Kidney capillary endothelial cell (primary cell): ENCODE results near the gene MPP3.
A peak's percentile ranks its signal among the peaks of the same experiment; 100 is the strongest.

ENCODE experiments used
- DNase-seq: peaks from one replicate; pipeline ENCODE4 v3.0.0-alpha.2; 2018; ENCODE audit warnings: low spot score

Gene MPP3

DNA sequence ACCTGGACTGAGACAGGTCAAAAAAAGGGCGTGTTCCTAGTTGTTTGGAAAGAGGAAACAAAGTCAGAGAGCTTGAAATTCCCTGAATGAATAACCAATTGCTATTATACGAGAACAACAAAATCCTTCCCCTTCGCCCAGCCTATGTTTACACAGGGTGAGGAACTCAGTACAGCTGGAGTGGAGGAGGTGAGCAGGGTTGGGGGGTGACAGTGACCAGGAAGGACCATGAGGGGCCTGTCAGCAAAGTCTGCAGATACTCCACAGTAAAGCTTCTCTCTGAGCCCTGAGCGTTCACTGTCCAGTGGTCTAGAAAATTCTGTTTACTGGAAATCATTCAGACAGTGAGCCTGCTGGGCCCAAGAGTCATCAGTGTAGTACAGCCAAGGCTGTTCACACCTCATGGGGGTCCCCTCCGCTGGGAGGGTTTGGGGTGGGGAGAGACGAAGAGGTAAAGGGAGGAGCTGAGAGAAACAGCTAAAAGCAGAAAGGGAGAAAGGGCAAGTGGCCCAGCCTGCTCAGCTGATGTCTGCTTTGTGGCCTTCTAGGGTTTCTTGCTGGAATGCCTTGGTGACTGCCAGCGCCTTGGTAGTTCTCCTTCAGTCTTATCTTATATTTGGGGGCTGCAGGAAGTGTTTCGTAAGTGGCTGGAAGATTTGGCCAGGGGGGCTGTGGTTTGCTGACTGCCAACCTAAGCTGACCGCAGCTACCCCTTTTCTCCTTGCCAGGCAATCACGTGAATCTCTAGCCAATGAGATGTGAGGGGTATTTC, 59.9 kb downstream of the MPP3 start:
- no peak for DNase-seq

DNA sequence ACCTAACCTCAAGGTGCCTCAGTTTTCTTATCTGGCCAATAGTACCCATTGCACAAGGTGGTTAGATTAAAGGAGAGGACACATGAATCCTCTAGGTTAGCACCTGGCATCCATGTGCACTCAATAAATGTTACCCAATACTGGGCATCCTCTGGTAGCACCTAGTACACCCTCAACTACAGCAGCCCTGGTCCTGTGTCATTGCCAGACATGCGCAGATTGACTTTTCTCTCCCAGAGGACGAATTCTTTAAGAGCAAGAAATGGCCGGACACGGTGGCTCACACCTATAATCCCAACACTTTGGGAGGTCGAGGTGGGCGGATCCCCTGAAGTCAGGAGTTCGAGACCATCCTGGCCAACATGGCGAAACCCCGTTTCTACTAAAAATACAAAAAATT, 61.5 kb downstream of the MPP3 start:
- no peak for DNase-seq

DNA sequence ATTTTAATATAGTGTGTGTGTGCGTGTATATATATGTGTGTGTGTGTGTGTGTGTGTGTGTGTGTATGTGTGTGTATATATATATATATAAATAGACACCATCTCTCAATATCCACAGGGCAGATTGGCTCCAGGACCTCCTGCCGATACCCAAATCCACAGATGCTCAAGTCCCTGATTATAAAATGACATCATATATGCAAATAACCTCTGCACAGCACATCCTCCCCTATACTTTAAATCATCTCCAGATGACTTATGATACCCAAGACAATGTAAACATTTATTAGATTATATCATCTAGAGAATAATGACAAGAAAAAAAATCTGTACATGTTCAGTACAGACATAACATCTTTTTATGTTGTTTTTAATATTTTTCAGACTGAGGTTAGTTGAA, 62.0 kb downstream of the MPP3 start:
- DNase-seq: no peak

DNA sequence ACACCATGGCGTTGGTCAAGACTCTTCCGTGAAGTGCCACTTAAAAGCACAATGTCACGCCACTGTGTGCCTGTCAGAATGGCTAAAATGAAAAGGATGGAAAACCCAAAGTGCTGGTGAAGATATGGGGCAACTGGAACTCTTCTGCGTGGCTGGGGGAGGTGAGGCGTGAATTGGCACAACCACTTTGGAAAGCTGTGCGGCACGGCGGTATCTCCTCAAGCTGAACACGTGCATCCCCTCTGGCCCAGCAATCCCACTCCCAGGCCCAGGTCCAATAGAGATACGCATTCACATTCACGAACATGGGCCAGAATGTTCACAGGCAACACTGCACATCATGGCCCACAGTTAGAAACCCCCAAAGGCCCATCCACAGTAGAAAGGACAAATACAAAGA, 63.1 kb downstream of the MPP3 start:
- no peak for DNase-seq

DNA sequence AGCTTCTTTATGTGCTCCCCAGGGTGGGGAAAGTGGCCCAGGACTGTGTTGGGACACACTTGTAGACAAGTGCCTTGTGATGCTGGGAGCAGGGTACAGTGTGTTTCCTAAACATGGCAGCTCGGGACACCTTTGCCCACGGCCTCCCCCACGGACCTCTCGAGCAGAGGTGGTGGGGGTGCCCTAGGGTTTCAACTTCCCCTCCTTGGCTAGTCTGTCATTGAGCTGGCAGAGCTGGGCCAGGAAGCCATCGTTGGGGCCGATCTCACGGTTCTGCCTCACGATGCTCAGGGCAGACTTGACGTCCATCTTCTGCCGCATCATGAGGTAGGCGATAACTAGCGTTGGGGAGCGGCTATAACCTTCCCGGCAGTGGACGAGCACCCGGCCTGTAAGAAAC, 63.5 kb downstream of the MPP3 start:
- DNase-seq: no peak

DNA sequence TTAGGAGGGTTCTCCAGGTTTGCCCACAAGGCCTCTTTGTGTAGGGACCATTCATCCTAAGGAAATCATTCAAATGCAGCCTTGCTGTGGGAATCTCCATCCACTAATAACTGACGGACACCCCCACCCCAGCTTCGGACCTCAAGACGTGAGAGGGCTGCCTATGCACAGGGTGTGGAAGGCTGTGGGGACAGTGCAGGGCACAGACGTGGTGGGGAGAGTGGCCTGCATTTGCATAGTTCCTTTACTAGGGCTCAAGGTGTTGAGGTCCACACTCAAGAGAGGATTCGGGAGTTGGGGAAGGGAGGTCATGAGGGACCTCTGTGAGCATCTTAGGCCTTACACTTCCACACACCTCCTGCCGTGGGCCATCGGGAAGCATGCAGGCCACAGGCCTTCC, 64.0 kb downstream of the MPP3 start:
- DNase-seq: no peak

DNA sequence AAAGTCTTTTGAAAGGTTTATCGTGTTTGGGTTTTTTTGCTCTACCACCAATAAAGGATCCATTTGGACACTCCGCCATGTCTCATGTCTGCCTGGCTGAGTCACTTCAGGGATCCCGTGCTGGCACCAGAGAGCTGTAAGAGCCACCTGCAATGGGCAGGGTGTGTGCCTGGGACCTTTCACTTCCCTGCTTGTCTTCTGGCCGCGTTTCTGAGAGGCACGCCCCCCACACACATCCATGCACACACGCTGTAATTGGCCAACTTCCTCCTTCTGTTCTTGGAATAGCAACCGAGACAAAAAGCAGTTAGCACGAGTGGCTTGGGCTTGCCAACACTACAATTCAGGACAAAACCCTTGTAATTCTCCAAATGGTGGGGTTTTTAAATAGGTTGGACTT, 64.6 kb downstream of the MPP3 start:
- DNase-seq: no peak

DNA sequence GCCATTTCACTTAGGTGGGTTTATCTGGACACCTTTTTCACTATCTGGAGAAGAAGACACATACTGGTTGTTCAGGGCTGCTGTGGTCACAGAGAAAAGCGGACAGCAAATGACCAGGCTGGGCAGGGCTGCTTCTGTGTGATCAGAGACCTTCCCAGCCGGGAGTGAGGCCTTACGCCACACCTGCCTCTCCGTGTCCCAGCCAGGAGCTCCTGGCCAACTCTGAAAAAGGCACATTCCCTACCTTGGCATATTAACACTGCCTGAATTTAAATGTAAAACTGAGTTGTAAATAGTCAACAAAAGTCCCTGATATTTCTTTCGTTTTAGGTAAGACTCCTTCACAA, 65.3 kb downstream of the MPP3 start:
- DNase-seq: no peak

DNA sequence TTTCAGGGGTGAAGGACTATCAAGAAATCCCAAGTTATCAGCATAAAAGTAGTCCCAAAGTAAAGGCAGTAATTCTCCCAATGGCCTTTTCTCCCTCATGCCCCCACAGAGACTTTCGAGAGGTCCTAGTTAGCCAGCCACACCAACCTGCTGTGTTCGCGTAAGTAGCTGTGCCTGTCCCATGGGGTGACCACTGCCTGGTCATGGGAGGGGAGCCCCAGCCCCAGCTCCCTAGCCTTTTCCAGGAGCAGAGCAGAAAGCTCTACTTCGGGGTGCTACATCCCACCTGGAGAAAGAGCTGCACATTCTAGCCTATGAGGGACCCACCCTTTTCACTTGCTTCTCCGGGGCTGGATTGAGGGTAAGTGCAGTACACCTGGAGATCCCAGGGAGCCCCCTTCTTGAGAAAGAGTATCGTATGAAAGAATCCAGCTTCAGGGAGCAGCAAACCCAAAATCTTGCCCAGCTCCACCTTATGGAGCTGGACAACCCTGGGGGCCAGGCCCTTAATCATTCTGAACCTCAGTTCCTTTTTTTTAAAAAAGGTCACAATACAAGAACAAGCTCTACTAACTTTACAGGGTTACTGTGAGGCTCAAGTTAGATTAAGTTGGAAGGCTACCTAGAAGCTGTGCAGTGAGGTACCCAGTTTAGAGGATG, 65.8 kb downstream of the MPP3 start:
- no peak for DNase-seq

DNA sequence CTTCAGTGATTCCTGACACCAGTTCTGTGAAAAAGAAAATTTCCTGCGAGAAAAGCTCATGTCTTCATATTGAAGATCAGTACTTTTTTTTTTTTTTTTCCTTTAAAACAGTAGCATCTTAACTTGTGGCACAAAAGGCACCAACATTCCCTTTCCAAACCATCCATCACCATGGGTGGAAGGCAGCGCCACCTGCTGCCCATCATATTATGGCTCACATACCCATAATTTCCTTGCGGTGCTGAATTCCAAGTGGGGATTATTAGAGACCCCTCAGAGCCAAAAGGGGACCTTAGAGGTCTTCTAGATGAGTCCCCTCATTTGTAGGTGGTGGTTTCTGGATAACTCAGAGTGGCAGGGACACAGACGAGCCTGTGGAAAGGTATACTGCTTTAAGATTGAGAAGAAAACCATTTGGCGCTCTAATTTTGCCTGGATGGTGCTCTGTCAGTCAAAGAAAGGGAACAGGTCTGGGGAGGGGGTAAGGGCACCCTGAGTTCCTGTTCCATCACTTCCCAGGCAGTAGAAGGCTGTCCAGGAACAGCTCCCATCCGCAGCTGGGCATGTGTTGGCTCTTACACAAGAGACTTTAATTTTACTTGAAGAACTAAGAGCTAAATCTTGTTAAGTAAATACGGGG, 66.4 kb downstream of the MPP3 start:
- no peak for DNase-seq

DNA sequence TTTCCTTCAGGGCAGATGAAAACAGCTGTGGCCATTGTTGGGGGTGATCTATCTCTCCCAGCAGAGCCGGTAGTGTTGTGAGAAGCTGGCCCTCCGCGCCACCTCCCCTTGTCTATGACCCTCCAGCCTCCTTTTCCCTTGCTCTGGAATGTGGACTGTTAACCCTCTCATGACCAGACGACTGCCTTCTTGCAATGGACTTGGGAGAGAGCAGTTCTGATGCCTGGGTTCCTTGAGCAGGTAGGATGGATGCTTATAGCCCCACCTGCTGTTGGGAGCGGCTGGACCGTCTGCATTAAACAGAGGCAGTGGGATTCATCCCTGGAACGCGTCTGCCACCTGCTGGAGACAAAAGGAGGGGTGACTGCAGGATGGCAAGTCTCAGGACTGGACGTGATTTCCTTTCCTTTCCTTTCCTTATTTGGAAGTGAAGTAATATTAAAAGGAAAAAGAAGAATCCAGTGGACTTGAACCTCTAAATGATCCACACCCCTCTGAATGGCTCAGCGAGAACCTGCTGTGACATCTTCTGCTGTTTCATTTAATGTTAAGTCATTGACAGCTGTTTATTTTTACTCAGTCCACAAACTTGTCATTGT, 72.6 kb downstream of the MPP3 start:
- DNase-seq: peak; percentile 88

DNA sequence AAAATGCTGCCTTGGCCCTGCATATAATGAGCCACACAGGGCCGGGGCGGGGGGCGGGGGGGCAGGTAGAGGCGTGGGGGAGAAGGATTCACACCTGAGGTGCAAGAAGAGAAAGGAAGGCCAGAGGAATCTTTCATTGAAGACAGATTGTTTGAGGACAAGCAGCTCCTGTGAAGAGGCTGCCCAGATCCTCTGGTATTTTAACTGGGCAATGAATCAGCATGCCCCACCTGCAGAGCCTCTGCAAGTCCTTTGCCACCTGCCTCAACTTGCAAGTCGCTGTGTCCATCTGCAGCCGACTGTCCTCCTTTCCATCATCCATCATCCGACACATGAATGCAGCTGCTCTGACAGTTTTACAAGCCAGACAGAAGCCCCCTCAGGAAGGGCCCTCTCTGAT, 73.1 kb downstream of the MPP3 start:
- DNase-seq: no peak

DNA sequence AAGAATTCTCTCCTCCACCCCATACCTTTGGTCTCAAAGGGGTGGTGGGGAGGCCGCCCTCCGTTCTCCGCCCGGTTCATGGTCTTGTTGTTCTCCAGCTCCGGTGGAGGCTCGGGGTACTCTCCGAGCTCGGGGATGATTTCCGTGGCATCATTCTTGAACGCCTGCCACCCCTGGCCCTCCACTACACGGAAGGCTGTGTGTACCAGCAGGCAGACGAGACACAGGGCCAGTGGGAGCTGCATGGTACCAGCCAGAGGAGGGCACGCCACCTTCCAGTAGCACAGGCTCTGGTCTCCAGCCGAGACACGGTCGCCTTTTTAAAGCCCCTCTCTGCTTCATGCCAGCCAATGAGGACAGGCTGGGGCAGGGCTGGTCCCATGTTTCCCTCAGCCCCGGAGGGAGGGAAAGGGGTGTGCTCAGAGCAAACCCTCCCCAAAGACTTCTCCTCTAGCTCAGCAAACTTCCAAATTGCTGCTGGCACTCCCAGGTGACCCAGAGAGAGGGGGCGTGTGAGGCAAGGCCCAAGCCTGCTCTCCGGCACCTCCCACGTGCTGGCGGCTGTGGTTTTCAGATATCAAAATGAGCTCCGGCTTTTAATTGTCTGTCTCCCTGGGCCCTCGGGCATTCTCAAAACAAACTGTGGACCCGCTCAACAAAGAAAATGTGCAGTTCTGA, 74.3 kb downstream of the MPP3 start, which contains the start of gene SOST:
Gene SOST, minus strand, starts transcription at position 295 of the 678 bp plus-strand sequence. Its CDS starts 50 bp downstream, at position 245.
- no peak for DNase-seq

DNA sequence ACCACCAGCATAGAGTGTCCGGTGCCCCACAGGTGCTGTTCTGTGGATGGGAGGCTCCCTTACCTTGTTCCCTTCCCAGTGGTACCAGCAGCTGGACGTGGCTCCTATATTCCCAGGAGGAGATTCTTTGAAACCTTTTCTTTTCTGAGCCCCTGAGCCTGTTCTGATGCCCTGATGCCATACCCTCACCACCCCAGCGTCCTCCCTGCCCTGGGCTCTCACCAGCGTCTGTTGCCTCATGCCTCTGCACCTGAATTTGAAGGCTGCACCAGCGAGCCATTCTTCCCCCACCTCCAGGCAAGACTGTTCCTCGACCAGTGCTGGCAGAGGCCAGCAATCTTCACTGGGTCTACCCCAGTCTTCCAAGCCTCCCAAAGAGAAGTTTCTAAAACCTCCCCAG, 74.9 kb downstream of the MPP3 start:
- no peak for DNase-seq

DNA sequence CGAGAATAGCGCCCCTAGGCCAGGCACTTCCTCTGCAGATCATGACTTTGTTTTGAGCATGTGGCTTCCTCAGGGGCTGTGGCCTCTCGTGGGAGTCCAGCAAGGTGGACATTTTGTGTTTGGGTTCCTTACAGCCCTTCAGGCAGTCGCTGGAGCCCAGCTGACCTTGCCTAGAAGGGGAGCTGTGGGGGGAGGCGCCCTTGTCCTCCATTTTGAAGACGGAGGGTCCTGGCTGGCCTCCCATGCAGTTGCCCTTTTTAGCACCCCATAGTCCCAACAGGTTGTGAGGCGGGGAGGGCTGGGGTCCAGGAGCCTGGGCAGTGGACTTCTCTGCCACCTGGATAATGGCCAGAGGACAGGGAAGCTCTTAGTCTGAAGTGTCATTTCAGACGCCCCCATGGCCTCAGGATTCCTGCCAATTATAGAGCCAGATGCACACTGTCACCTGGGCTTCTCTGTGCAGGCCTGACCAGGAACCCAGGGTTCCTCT, 75.7 kb downstream of the MPP3 start:
- no peak for DNase-seq

DNA sequence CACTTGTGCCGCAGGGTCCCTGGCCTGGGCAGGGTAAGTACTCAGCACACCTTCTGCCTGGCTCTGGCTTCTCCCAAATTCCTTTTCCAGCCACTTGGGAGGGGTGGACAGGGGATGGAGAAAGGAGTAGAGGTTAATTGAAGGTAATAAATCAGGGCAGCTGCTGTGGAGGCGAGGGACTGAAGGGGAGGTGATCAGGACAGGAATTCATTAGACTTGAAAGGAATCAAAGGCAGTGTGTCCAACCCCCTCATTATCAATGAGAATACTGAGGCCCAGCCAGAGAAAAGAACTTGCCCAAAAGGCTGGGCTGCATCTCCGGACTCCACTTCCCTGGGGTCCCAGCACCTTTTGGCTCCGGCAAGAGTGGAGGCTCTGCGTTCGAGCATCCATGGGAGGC, 76.7 kb downstream of the MPP3 start:
- DNase-seq: no peak

DNA sequence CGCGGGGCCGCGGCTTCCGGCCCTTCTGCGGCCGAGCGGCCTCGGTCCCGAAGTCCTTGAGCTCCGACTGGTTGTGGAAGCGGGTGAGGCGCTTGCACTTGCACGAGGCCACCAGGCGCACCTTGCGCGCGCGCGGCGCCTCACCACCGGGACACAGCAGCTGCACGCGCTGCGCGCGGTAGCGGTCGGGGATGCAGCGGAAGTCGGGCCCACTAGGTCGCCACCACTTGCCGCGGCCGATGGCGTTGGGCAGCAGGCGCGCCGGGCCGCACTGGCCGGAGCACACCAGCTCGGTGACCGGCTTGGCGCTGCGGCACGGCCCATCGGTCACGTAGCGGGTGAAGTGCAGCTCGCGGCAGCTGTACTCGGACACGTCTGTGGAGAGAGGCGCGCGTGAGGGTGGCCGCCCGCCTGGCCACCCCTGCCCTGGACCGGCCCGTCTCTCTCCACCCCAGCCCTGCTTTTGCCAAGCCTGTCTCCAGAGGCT, 77.5 kb downstream of the MPP3 start:
- DNase-seq: peak; percentile 47

DNA sequence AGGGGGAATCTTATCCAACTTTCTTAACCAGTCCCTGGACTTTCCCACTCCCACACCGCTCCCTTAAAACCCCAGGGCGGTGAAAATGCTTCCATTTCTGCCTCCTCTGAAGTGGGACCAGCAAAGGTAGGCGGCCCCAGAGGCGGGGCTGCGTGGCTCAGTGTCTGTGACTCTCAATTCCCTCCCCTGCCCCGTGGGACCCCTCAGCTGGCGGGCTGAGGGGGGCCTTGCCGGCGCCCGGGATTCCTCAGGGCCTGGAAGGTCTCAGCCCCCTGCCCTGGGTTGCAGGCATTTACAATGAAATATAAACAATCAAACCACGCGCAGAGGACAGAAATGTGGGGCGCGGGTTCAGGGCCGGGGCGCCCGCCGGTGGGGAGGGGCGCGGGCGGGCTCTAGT, 78.0 kb downstream of the MPP3 start:
- no peak for DNase-seq

DNA sequence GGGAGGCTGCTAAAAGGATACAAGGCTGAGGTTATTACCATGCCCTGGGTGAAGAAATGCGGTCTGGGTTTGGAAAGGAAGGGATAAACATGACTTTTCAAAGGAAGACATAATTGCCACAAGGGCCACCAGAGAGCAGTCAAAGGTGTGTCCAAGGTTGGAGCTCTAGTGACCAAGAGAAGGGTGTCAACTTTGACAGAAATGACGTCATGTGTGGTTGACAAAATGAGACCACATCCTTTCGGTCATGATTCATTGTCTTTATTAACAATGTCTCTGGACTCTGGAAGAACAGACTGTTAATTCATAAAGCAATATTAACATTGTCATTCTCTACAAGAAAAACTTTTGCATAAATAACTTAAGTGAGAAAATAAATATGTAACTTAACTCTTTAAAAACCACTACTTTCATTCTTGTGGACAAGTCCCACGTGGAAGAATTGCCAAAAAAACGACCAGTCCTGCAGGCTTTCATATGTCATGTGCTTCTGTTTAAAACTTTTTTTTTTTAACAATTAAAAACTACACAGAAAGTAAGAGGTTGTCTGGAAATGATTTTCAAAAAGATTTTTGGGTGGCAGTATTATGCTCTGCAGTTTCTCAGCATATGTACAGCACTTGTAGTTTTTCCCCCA, 79.3 kb downstream of the MPP3 start:
- DNase-seq: peak; percentile 57
